HG03175 (cell line): ENCODE results near the gene ANKMY1.
"Not testable (repeated sequence)": the region's sequence is repeated elsewhere in the genome, so short reads cannot be mapped to it uniquely, and the experiment has no call there.

Source experiments
- ATAC-seq: cut with Tn5 transposase; IDR thresholded peaks from one replicate; pipeline ENCODE4 v1.9.1; 2021; ENCODE audit warnings: mild to moderate bottlenecking, moderate library complexity; ENCODE audit not compliant: unreplicated experiment

Gene ANKMY1

DNA sequence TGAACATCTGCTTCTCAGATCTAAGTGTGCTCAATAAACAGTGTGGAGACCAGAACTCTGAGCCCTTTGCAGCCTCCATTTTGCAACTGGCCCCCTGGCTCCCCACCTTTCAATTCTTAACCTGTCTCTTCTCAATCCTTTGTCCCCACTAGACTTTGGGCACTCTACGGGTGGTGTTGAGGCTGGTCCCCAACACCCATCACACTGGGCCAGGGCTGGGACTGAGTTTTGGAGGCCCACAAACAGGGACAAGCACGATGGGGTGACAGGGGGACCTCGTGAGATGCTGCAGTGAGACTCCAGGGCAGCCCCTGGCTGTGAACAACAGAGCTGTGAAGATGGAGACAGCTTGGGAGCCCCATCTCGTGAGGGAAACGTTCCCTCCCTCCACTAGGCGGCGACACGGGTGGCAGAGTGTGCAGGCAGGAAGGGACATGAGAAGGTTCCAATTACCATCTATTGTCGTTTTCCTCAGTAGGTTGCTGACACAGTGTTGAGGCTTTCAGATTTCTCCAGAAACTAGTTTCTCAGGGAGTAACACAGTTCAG, 1.2 kb downstream of the ANKMY1 start:
- no peak for ATAC-seq

DNA sequence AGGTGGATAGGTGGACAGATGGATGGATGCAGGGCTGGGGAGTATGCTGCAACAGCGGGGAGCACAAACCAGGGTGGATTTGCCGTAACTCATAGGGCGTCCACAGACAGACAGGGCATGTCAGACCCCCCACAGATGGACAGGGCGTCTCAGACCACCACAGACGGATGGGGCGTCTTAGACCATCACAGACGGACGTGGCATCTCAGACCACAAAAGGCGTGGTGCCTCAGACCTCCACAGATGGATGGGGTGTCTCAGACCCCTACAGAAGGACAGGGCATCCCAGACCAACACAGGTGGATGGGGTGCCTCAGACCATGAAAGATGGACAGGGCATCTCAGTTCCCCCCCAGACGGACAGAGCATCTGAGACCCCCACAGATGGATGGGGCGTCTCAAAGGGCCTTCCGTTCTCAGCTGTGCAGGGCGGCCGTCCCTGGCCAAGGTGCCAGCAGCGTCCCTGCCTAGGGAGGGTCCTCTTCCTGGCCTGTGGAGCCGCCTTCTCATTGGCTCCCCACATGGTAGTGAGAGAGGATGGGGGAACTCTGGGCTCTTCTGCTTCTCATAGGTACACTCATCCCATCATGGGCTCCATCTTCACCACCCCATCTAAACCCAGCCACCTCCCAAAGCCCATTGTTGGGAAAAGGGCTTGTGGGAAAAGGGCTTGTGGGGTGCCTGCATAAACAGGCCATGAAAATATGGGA, 2.1 kb downstream of the ANKMY1 start:
- ATAC-seq: no peak

DNA sequence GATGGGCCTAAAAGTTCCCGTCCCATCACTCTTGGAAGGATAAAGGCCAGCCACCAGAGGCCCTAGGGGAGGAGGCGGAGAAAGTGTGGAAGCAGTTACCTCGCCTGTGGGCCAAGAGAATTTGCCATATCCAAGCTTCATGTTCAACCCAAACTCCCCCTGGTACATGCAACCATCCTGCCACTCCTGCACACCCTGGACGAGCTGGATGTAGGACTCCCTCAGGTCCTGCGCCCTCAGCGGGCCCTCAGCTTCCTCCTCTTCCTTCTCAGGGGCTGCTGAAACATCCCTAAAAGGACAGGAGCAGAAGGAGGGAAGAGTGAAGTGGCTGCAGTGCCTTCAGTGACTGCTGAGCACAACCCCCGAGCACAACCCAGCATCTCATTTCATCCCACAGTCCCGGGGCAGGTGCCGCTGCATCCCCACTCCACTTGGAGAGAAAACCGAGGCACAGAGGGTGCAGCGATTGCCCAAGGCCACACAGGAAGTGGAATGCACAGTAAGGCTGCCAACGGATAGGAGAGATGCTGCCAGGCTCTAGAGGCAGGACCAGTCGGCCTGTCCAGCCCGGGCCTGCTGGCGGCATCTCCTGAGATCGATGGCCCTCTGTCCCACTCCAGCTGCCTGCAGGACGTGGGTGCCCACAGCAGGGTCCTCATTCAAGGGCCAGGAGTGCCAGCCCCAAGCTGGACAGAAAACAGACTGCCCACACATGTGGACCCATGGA, 2.9 kb downstream of the ANKMY1 start:
- no peak for ATAC-seq

DNA sequence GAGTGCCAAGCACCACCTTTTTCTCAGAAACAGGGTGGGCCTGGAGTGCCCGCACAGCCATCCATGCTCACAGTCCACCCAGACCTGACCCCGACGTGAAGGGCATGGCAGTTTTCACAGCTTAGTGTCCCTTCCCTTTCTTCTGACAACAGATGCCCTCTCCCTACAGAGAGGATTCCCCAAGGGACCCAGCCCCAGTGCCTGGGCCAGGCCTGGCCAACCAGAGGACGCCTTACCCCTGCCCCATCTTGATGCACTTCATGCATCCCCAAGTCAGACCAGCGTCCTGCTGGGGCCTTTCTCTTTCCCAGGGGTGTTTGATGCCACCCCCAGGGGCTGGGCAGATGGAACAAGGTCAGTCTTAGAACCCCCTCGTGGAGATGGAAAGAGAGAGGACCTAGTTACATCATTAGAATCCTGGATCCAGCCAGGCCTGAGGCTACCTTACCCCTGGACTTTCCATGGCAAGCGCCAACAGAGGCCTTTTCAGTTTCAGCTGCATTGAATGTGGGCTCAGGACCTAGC, 3.8 kb downstream of the ANKMY1 start:
- no peak for ATAC-seq

DNA sequence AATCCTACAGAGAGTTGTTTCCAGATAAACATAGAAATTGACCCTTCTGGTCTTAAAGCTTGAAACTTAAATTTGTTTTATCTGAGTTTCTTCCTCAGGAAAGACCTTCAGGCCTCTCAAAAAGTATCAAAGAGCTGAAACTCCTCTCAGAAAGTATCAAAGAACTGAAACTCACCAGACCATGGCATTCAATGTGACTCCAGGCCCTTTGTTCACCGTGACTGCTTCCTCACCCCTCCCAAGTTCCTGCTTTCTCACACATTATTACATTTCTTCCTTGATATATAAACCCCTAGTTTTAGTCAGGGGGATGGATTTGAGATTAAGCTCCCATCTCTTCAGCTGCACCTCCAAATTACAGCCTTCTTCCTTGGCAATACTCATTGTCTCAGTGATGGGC, 6.0 kb downstream of the ANKMY1 start:
- ATAC-seq: no peak

DNA sequence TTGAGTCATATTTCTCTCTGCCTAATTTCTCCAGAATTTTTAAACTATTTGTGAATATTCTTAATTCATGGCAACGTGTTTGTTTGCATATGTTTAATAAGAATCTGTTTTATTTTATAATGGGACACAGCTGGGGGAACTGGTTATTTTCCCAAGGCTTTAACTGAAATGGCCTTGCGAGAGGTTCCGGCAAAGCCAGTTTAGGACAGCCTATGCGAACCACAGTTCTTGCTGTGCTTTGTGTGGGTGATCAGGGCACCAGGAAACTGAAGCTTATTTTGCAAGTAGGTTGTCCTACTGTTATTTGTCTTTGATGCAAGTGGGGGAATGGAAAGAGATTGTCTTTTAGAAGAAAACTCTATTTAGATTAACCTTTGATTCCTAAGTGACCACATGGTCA, 6.5 kb downstream of the ANKMY1 start:
- ATAC-seq: no peak

DNA sequence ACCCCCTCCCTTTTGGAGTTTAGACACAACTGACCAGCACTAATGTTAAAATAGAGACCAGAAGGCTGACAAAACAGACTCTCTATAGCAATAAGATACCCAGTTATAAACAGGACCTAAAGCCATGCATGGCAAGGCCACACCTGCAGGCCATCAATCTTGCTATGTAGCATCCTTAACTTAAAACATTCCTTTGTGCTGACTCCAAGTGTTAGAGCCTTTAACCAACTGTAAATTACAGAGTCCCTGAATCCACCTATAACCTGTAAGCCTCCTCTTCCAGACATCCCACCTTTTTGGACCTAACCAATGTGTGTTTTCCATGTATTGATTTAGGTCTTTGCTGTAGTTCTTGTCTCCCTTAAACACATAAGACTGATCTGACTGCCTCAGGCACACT, 17.9 kb downstream of the ANKMY1 start:
- ATAC-seq: no peak

DNA sequence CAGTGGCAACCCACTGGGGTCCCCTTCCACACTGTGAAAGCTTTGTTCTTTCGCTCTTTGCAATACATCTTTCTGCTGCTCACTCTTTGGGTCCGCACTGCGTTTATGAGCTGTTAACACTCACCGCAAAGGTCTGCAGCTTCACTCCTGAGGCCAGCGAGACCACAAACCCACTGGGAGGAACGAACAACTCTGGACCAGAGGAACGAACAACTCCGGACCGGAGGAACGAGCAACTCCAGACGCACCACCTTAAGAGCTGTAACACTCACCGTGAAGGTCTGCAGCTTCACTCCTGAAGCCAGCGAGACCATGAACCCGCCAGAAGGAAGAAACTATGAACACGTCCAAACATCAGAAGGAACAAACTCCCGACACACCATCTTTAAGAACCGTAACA, 18.7 kb downstream of the ANKMY1 start:
- ATAC-seq: not testable (repeated sequence)

DNA sequence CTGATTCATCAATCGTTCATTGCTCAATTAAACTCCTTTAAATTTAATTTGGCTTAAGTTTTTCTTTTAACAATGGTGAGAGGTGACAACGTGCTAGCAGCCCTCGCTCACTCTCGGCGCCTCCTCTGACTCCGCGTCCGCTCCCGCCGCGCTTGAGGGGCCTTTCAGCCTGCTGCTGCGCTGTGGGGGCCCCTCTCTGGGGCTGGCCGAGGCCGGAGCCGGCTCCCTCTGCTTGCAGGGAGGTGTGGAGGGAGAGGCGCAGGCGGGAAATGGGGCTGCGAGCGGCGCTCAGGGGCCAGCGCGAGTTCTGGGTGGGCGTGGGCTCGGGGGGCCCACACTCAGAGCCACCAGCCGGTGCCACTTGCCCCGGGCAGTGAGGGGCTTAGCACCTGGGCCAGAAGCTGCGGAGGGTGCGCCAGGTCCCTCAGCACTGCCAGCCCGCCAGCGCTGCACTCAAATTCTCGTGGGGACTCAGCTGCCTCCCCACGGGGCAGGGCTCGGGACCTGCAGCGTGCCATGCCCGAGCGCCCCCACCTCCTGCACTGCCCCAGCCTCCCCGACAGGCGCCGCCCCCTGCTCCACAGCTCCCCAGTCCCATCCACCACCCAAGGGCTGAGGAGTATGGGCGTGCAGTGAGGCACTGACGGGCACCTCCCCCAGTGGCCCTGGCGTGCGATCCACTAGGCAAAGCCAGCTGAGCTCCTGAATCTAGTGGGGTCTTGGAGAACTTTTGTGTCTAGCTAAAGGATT, 19.6 kb downstream of the ANKMY1 start:
- no peak for ATAC-seq

DNA sequence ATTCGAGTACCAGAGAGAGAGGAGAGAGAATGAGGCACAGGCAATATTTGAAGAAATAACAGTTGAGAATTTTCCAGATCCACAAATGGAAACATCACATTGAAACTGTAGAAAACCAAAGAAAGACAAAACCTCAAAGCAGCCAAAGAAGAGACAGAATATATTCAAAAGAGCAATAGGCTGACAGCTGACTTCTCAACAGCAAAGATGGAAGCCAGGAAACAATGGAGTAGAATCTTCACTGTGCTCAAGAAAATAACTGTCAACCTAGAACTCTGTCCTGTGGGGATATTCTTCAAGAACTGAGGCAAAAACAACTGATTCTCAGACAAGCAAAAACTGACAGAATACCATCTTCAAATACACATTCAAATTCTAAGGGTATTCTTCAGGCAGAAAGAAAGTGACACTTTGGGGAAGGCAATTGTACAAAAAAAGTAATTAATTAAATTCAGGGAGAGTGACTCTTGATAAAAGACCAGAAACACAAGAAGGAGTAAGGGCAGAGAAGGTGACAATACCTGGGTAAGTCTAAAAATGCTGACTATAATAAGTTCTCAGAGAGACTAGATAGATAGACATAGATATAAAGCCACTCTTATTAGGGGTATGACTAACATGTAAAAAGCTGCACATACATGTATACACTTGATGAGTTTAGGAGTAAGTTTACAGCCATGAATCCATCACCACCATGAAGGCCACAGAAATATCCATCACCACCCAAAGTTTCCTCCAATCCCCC, 25.6 kb downstream of the ANKMY1 start:
- ATAC-seq: no peak

DNA sequence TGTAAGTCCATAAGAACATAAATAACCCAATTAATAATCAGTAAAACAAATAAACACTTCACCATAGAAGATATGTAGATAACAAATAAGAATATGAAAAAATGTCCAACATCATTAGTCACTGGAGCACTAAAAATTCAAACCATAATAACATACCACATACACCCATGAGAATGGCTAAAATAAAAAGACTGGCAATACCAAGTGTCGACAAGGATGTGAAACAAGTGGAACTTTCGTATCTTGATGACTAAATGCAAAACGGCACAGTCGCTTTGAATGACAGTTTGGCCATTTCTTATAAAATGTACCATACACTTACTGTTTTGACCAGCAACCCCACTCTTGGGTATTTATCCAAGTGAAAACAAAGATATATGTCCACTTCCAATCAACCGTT, 26.8 kb downstream of the ANKMY1 start:
- no peak for ATAC-seq

DNA sequence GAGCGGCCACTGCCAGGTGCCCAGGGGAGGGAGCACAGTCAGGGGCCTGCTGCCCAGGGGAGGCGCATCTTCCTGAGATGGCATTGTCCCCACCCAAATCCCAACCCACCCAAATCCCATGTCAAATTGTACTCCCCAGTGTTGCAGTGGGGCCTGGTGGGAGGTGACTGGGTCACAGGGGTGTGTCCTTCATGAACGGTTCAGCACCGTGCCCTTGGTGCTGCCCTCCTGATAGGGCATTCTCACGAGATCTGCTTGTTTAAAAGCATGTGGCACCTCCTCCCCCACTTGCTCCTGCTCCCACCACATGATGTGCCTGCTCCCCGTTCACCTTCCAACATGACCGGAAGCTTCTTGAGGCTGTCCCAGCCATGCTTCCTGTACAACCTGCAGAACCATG, 27.6 kb downstream of the ANKMY1 start:
- no peak for ATAC-seq

DNA sequence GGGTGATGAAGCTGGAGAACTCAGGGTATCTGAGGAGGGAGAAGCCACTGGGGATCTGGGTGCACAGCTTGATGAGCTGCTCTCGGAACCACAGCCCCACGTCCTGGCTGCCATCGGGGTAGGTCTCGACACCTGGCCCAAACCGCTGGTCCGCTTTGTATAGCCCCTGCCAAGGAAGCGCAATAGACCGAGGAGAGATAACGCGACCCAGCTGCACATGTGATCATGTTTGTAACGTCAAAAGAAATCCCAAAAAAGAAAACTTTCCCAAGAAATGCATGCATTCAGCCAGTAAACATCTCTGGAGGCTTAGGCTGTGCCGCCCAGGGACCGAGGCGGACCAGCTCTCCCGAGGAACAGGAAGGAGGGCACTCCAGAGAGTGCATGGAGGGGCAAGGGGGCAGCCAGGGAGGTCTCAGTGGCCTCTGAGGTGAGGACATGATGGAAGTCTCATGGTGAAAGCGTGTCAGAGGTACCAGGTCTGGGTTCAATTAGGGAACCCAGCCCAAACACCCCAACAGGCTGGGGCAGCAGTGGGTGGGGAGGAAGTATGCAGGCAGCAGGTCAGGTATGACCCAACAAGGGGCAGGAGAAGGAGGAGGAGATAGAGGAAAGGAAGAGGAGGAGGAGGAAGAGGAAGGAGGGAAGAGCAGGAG, 28.3 kb downstream of the ANKMY1 start:
- ATAC-seq: no peak

DNA sequence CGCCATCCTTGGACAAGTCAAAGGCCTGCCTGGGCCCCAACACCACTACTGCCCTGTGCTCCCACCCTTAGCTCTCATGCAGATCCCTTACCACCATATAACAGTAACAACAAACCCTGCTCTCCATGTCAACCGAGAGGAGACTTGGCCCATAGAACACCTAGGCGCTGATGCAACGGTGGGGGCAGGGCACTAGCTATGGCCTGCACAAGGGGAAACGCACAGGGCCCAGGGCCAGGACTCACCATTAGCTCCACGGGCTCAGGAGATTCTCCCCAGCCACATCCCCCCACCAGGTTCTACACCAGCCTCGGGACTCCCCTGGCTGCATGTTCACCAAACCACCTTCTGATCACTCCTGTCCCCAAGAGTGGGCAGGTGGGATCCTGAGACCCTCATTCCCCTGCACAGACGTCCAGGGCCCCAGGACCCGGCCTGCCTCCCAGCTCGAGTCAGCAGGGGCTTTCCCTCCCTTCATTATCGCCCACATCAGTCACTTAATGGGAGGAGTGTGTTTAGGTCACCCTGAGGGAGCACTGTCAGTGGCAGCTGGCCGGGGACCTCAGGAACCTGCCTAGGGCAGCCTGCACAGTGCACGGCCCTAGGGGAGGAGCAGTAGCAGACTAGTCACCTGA, 29.3 kb downstream of the ANKMY1 start:
- no peak for ATAC-seq

DNA sequence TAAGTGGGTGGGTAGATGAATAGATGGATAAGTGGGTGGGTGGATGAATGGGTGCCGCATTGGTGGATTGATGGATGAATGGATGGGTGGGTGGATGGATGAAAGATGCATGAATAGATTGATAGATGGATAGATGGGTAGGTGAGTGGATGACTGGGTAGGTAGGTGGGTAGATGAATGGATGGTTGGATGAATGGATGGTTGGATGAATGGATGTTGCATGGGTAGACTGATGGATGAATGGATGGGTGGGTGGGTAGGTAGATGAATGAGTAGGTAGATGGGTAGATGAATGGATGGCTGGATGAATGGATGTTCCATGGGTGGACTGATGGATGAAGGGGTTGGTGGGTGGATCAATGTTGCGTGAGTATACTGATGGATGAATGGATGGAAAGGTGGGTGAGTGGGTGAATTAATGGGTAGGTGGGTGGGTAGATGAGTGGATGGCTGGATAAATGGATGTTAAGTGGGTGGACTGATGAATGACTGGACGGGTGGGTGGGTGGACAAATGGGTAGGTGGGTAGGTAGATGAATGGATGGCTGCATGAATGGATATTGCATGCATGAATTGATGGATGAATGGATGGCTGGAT, 30.5 kb downstream of the ANKMY1 start:
- no peak for ATAC-seq

DNA sequence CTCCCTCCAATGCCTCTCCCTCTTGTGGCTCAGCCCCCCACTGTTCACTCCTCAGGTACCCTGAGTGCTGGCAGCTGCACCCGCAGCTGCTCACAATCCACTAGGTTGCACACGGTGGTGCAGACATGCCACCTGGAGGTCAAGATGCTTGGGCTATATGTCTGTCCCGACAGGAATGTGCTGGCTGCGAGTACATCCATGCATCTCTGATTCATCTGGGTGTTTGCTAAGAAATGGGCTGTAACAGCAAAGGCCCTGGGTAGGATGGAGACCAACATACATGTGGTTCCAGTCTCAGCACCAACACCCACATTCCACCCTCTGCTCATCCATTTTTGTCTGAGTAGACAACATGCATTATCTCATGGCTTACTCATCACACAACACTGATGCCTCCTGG, 31.3 kb downstream of the ANKMY1 start:
- no peak for ATAC-seq

DNA sequence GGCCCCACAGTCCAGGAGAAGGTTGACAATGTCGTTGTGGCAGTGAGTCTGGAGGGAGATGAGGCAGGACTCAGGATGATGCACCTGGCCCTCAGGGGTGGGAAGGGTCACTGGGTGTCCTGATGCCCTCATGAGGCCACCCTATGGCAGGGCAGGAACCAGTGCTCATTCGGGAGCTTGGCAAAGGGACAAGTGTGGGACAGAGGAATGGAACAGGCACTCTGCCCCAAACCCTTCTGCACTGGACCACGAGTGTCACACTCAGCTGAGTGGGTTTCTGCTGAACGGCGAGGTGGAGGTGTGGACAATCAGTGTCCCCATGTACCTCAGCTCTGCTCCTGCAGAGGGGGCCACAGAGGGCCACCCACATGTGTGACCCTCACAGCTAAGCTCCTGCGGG, 32.0 kb downstream of the ANKMY1 start:
- ATAC-seq: no peak

DNA sequence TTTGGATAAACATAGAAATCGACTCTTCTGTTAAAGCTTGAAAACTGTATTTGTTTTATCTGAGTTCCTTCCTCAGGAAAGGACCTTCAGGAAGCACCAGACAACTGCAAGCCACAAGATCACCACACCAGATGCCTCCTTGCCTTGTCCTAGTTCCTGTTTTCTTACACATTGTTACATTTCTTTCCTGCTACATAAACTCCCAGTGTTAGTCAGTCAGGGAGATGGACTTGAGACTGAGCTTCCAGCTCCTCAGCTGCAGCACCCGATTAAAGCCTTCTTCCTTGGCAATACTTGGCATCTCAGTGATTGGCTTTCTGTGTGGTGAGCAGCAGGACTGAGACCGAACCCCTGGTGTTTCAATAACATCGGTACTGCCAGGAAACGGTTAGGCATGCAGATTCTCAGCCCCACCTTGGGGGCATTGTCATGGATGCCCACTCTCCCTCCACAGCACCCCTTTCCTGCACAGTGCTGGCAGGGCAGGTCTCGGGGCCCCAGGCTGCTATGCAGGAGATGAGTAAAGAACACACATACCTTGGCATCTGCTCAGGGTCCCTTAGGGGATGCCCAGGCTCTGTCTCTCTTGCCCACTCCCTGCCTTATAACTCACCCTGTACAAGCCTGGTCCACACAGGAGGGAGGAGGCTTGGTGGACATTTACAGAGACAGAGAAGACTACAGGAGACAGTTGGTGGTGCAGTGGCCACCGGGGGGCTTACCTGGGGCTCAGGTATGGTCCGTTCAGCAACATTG, 32.6 kb downstream of the ANKMY1 start:
- no peak for ATAC-seq
